Fibroblast of pulmonary artery (primary cell): ENCODE measurements around the gene PRPF19.

ENCODE experiments used
- DNase-seq: peaks from one replicate; pipeline ENCODE4 v3.0.0-alpha.2; 2010; ENCODE audit warnings: low read depth
- H3K4me3 ChIP-seq: replicated peaks from 2 replicates; pipeline ENCODE4 v1.5.1; 2011; ENCODE audit warnings: low read depth, mild to moderate bottlenecking, control low read depth, low read length, moderate library complexity
- CTCF ChIP-seq: IDR thresholded peaks from 2 replicates; pipeline ENCODE4 v1.5.1; 2011; ENCODE audit warnings: mild to moderate bottlenecking, control low read depth, low read length, inconsistent platforms; ENCODE audit errors: missing control alignments

Gene PRPF19

GRCh38 chr11:60875366-60876167 lies 30.8 kb downstream of the PRPF19 start:
- no peak overlapping the region for H3K4me3 ChIP-seq
- no peak for TF ChIP-seq CTCF
- no peak for DNase-seq

GRCh38 chr11:60874421-60875365 lies 31.7 kb downstream of the PRPF19 start:
- no peak for DNase-seq
- no peak overlapping the region for H3K4me3 ChIP-seq
- TF ChIP-seq CTCF: no peak

GRCh38 chr11:60873533-60873932 lies 32.9 kb downstream of the PRPF19 start:
- DNase-seq: no peak
- TF ChIP-seq CTCF: no peak
- no peak overlapping the region for H3K4me3 ChIP-seq

GRCh38 chr11:60872961-60873524 lies 33.3 kb downstream of the PRPF19 start:
- DNase-seq: peak; percentile 88
- no peak for TF ChIP-seq CTCF
- no peak overlapping the region for H3K4me3 ChIP-seq

- no peak overlapping the region for H3K4me3 ChIP-seq
- TF ChIP-seq CTCF: no peak
- DNase-seq: peak; percentile 85
Measured at GRCh38 chr11:60872124-60872960, 34.0 kb downstream of the PRPF19 start.

GRCh38 chr11:60871378-60872061 lies 34.9 kb downstream of the PRPF19 start:
- peak; percentile 36 for TF ChIP-seq CTCF
- DNase-seq: peak; percentile 63
- H3K4me3 ChIP-seq: no peak overlapping the region
